ENCODE data around the gene NNMT.

- TF ChIP-seq CTCF (IDR thresholded peaks at IDR 0.05; ENCODE audit: low read length) (no peak), EZH2phosphoT487 (IDR thresholded peaks at IDR 0.05; ENCODE audit: low read length) (no peak)
These were observed 12.2 kb upstream of the NNMT start for GRCh38 chr11:114284021-114284420.
